GM21360 (cell line): ENCODE results near the gene LAMP1.
"Not testable (repeated sequence)": the region's sequence is repeated elsewhere in the genome, so short reads cannot be mapped to it uniquely, and the experiment has no call there.

Source experiments
- ATAC-seq: cut with Tn5 transposase; IDR thresholded peaks from one replicate; pipeline ENCODE4 v1.9.1; 2021; ENCODE audit warnings: mild to moderate bottlenecking, moderate library complexity; ENCODE audit not compliant: unreplicated experiment

The LAMP1 gene

GRCh38 chr13:113354831-113355610 lies 58.0 kb downstream of the LAMP1 start:
- ATAC-seq, result no peak

GRCh38 chr13:113355621-113356020 lies 58.6 kb downstream of the LAMP1 start:
- ATAC-seq, result no peak

GRCh38 chr13:113356596-113356995 lies 59.6 kb downstream of the LAMP1 start:
- ATAC-seq, result no peak

GRCh38 chr13:113357529-113357928 lies 60.5 kb downstream of the LAMP1 start:
- no peak for ATAC-seq

GRCh38 chr13:113358653-113359190 lies 61.7 kb downstream of the LAMP1 start:
- no peak for ATAC-seq

- ATAC-seq, result no peak
Observed at GRCh38 chr13:113359571-113359970, 62.5 kb downstream of the LAMP1 start.

GRCh38 chr13:113360446-113360845 lies 63.4 kb downstream of the LAMP1 start:
- no peak for ATAC-seq

- no peak for ATAC-seq
Observed at GRCh38 chr13:113361406-113361805, 64.4 kb downstream of the LAMP1 start.

GRCh38 chr13:113364311-113364889 lies 67.4 kb downstream of the LAMP1 start:
- no peak for ATAC-seq

GRCh38 chr13:113364901-113365582 lies 68.0 kb downstream of the LAMP1 start:
- ATAC-seq, result no peak

GRCh38 chr13:113365583-113365970 lies 68.5 kb downstream of the LAMP1 start:
- ATAC-seq, result no peak

GRCh38 chr13:113365971-113366588 lies 69.0 kb downstream of the LAMP1 start:
- ATAC-seq, result no peak

GRCh38 chr13:113367020-113367560 lies 70.1 kb downstream of the LAMP1 start:
- no peak for ATAC-seq

GRCh38 chr13:113367771-113368170 lies 70.7 kb downstream of the LAMP1 start:
- ATAC-seq, result no peak

- ATAC-seq, result not testable (repeated sequence)
Observed at GRCh38 chr13:113368353-113368752, 71.3 kb downstream of the LAMP1 start.

- ATAC-seq, result no peak
Observed at GRCh38 chr13:113369189-113369588, 72.2 kb downstream of the LAMP1 start.

GRCh38 chr13:113369881-113370280 lies 72.8 kb downstream of the LAMP1 start:
- no peak for ATAC-seq

- ATAC-seq, result no peak
Observed at GRCh38 chr13:113371061-113371460, 74.0 kb downstream of the LAMP1 start.

GRCh38 chr13:113371701-113372100 lies 74.7 kb downstream of the LAMP1 start:
- not testable (repeated sequence) for ATAC-seq
